Panc1 (cell line): Measurements from ENCODE around the gene HCN2. TPM values are rescaled to one million over a fixed set of nuclear protein-coding genes. Genes with fewer than 3 reads are reported as not detected.
"Not testable (repeated sequence)": the region's sequence is repeated elsewhere in the genome, so short reads cannot be mapped to it uniquely, and the experiment has no call there.

ENCODE experiments used
- ATAC-seq: fragments of 200-7000 bp; cut with Tn5 transposase; 2 replicates; pipeline ENCODE4 v1.9.1; 2020; ENCODE audit warnings: mild to moderate bottlenecking, moderate library complexity
- BruUV-seq: library from RNA; stranded (reverse); fragments of 400-500 nt; replicated peaks from 2 replicates; lab custom pipeline; 2021; lab: Mats Ljungman, UMichigan
- CTCF ChIA-PET: fragments of 300-600 bp; sonication (Branson Sonifier 250); formaldehyde crosslinking; loops from one replicate; lab custom pipeline; 2022; ENCODE audit warnings: antibody characterized with exemption; lab: Charles Lee
- POLR2A ChIA-PET: fragments of 300-600 bp; sonication (Branson Sonifier 250); formaldehyde crosslinking; loops from one replicate; lab custom pipeline; 2022; ENCODE audit warnings: antibody characterized with exemption; lab: Charles Lee
- DNase-seq: peaks from one replicate; pipeline ENCODE4 v3.0.0-alpha.2; 2010; ENCODE audit warnings: low read depth, low spot score
- H3K27ac ChIP-seq: 2 replicates; pipeline ENCODE4 v1.5.1; 2011; ENCODE audit warnings: mild to moderate bottlenecking, low read length, inconsistent platforms
- H3K27me3 ChIP-seq: fragments of 200-500 bp; sonication (Bioruptor generic); 2 replicates; pipeline ENCODE4 v1.6.0; 2014; ENCODE audit warnings: low read length, inconsistent platforms; ENCODE audit not compliant: control insufficient read depth, insufficient read depth
- H3K36me3 ChIP-seq: fragments of 200-500 bp; sonication (Bioruptor generic); 2 replicates; pipeline ENCODE4 v1.5.1; 2014; ENCODE audit warnings: inconsistent platforms, mild to moderate bottlenecking, low read length, moderate library complexity; ENCODE audit not compliant: control insufficient read depth, insufficient read depth
- H3K4me1 ChIP-seq: 2 replicates; pipeline ENCODE4 v1.5.1; 2011; ENCODE audit warnings: inconsistent platforms, mild to moderate bottlenecking, low read length, moderate library complexity; ENCODE audit not compliant: control insufficient read depth, insufficient read depth
- H3K4me3 ChIP-seq, 2 experiments: 2 replicates each; pipeline ENCODE4 v1.5.1; 2011 to 2012; ENCODE audit warnings: low read depth in 2 of 2, low read length in 2 of 2, mild to moderate bottlenecking in 2 of 2, inconsistent platforms in 1 of 2, moderate library complexity in 1 of 2
- H3K9me3 ChIP-seq: fragments of 200-500 bp; sonication (Bioruptor generic); 2 replicates; pipeline ENCODE4 v1.5.1; 2014; ENCODE audit warnings: low read depth, mild to moderate bottlenecking, inconsistent platforms, low read length, moderate library complexity; ENCODE audit not compliant: control insufficient read depth, insufficient read depth
- POLR2AphosphoS5 ChIP-seq: IDR thresholded peaks from 2 replicates; pipeline ENCODE4 v1.6.1; 2012; ENCODE audit warnings: mild to moderate bottlenecking, low read depth, low read length, moderate library complexity
- SIN3A ChIP-seq: IDR thresholded peaks from 2 replicates; pipeline ENCODE4 v1.6.1; 2012; ENCODE audit warnings: low read depth, mild to moderate bottlenecking, low read length, moderate library complexity, borderline replicate concordance; ENCODE audit not compliant: insufficient read depth
- TCF7L2 ChIP-seq: IDR thresholded peaks from 2 replicates; pipeline ENCODE4 v1.6.1; 2011; ENCODE audit warnings: mild to moderate bottlenecking, low read depth, low read length, inconsistent platforms
- in situ Hi-C: cut with HindIII; loops from 2 replicates; pipeline ENCODE4 v1.10.0; 2016; ENCODE audit warnings: low sequenced_read_pairs, low pct_unique_long_range_greater_than_20kb
- intact Hi-C: fragments of 100-400 bp; cut with micrococcal nuclease; formaldehyde crosslinking; loops from one replicate; pipeline ENCODE4 v1.10.0; 2022; ENCODE audit not compliant: unreplicated experiment
- total RNA-seq: library from RNA; stranded (reverse); gene quantifications from one replicate; pipeline ENCODE4 v1.2.1, GENCODE V29; 2021; ENCODE audit not compliant: unreplicated experiment
- TF ChIP-seq, protein P1 (sequence below), 2 experiments: IDR thresholded peaks; 2 replicates each; pipeline ENCODE4 v1.6.1; 2011 to 2012; ENCODE audit warnings: low read depth in 2 of 2, control low read depth in 1 of 2, low read length in 1 of 2, mild to moderate bottlenecking in 1 of 2, moderate library complexity in 1 of 2; ENCODE audit not compliant: insufficient read depth in 1 of 2
- TF ChIP-seq, protein P2 (sequence below): fragments of 450-650 bp; IDR thresholded peaks from 2 replicates; pipeline ENCODE4 v1.5.1; 2017; ENCODE audit warnings: mild to moderate bottlenecking

The HCN2 gene
- total RNA-seq, 1 experiment from 2014 or later: 15.1 TPM

DNA sequence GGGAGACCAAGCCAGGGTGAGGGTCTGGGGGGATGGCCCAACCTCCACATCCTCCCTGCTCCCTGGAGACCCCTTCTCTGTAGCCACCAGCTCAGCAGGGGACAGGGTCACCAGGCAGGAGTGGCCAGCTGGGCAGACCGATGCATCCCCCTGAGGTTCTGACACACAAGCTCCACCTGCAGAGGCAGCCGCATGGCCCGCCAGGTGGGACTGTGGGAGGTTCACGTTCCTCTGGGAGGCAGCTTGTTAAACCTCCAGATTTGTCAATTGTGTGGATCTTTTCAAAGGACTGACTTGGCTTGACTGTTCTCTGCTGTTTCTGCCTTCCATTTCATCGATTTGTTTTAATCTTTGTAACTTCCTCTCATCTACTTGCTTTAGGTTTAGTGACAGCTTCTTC is 35.6 kb downstream of the HCN2 start:
- Histone ChIP-seq H3K27ac (no peak overlapping the region), H3K36me3 (0 out of 2 replicates have a peak, but pooled peaks cover 3% of the 10 kb centered on the region), H3K4me1 (no peaks in the 10 kb centered on the region; the same call in 1 of the 2 replicates), H3K4me3 (no peak overlapping the region), H3K9me3 (no peaks in the 10 kb centered on the region), H3K27me3 (no peaks in the 10 kb centered on the region)
- DNase-seq (no peak), ATAC-seq (no peak)
- BruUV-seq: no TSS peak
- ChIA-PET POLR2A (no interaction called here), CTCF (no interaction called here)
- TF ChIP-seq, protein P1, sequence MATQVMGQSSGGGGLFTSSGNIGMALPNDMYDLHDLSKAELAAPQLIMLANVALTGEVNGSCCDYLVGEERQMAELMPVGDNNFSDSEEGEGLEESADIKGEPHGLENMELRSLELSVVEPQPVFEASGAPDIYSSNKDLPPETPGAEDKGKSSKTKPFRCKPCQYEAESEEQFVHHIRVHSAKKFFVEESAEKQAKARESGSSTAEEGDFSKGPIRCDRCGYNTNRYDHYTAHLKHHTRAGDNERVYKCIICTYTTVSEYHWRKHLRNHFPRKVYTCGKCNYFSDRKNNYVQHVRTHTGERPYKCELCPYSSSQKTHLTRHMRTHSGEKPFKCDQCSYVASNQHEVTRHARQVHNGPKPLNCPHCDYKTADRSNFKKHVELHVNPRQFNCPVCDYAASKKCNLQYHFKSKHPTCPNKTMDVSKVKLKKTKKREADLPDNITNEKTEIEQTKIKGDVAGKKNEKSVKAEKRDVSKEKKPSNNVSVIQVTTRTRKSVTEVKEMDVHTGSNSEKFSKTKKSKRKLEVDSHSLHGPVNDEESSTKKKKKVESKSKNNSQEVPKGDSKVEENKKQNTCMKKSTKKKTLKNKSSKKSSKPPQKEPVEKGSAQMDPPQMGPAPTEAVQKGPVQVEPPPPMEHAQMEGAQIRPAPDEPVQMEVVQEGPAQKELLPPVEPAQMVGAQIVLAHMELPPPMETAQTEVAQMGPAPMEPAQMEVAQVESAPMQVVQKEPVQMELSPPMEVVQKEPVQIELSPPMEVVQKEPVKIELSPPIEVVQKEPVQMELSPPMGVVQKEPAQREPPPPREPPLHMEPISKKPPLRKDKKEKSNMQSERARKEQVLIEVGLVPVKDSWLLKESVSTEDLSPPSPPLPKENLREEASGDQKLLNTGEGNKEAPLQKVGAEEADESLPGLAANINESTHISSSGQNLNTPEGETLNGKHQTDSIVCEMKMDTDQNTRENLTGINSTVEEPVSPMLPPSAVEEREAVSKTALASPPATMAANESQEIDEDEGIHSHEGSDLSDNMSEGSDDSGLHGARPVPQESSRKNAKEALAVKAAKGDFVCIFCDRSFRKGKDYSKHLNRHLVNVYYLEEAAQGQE (IDR thresholded peaks at IDR 0.05; ENCODE audit: insufficient read depth in 1 of 2, low read depth in 2 of 2, low read length in 1 of 2): no peak
- no peak for TF ChIP-seq POLR2AphosphoS5
- no peak for TF ChIP-seq SIN3A
- TF ChIP-seq, protein P2, sequence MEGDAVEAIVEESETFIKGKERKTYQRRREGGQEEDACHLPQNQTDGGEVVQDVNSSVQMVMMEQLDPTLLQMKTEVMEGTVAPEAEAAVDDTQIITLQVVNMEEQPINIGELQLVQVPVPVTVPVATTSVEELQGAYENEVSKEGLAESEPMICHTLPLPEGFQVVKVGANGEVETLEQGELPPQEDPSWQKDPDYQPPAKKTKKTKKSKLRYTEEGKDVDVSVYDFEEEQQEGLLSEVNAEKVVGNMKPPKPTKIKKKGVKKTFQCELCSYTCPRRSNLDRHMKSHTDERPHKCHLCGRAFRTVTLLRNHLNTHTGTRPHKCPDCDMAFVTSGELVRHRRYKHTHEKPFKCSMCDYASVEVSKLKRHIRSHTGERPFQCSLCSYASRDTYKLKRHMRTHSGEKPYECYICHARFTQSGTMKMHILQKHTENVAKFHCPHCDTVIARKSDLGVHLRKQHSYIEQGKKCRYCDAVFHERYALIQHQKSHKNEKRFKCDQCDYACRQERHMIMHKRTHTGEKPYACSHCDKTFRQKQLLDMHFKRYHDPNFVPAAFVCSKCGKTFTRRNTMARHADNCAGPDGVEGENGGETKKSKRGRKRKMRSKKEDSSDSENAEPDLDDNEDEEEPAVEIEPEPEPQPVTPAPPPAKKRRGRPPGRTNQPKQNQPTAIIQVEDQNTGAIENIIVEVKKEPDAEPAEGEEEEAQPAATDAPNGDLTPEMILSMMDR: no peak
- no peak for TF ChIP-seq TCF7L2
- intact Hi-C loops (no loop called here), in situ Hi-C loops (no loop called here)

DNA sequence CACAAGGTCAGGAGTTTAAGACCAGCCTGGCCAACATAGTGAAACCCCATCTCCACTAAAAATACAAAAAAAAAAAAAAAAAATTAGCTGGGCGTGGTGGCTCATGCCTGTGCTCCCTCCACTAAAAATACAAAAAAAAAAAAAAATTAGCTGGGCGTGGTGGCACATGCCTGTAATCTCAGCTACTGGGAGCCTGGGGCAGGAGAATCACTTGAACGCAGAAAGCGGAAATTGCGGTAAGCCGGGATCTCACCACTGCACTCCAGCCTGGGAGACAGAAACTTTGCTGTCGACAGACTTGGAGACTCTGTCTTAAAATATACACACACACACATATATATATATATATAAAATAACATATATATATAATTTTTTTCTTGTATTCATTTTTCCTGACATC is 36.9 kb downstream of the HCN2 start:
- H3K4me3 ChIP-seq, H3K27me3 ChIP-seq, BruUV-seq, DNase-seq, H3K4me1 ChIP-seq, CTCF ChIA-PET, ATAC-seq, intact Hi-C loops, POLR2A ChIA-PET, in situ Hi-C loops, H3K9me3 ChIP-seq, H3K36me3 ChIP-seq, H3K27ac ChIP-seq: not testable (repeated sequence)

DNA sequence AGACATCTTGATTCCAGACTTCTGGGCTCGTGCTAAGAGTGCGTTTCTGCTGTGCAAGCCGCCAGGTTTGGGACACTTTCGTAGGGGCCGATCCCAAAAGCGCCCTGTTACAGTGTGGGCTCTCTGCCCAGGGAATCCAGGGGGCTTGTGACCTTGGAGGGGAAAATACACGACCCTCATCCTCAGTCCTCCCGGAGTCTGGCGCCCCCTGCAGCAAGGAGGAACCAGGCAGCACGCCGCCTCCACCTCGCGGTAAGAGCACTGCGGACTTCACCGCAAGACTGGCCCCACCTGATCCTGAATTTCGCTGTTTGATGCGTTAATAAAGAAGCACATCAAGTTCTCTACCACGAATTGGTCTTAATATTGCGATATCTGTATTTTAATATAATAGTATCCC is 38.5 kb downstream of the HCN2 start:
- POLR2A ChIA-PET: no interaction called here
- Histone ChIP-seq H3K9me3 (no peaks in the 10 kb centered on the region), H3K27ac (no peak overlapping the region), H3K4me1 (no peaks in the 10 kb centered on the region; the same call in 1 of the 2 replicates), H3K4me3 (no peak overlapping the region), H3K36me3 (peaks cover 6% of the 10 kb centered on the region; the same call in 1 of the 2 replicates), H3K27me3 (no peaks in the 10 kb centered on the region)
- DNase-seq (no peak), ATAC-seq (no peak)
- TSS peak; percentile 56 for BruUV-seq
- intact Hi-C loops: no loop called here
- TF ChIP-seq, protein P1 (IDR thresholded peaks at IDR 0.05; ENCODE audit: insufficient read depth in 1 of 2, low read depth in 2 of 2, low read length in 1 of 2): no peak
- TF ChIP-seq, protein P2: peak; percentile 68; the same call in 1 of the 2 replicates
- no peak for TF ChIP-seq SIN3A
- in situ Hi-C loops: no loop called here
- CTCF ChIA-PET: no interaction called here

DNA sequence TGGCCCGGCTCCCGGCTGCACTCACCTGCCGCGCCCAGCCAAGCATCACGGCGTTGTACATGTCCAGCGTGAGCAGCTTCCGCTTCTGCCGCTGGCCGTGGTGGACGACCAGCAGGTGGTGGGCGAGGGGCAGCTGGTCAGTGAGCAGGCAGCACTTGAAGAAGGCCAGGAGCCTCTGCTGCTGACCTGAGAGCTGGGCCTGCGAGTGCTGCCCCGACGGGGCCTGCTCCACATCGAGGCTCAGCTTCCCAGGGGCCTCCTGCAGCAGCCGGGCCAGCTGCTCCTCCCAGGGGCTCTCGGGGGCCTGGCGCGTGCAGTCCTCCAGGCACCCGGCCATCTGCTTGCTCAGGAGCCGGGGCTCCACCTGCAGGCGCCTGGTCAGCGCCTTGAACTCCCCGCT is 39.8 kb downstream of the HCN2 start:
- DNase-seq, ATAC-seq, H3K36me3 ChIP-seq, H3K27ac ChIP-seq, H3K9me3 ChIP-seq, H3K4me1 ChIP-seq, intact Hi-C loops, POLR2A ChIA-PET, H3K4me3 ChIP-seq, CTCF ChIA-PET, in situ Hi-C loops, H3K27me3 ChIP-seq, BruUV-seq: not testable (repeated sequence)
